WERI-Rb-1 (cell line): Measurements from ENCODE around the gene P4HB.
"Not testable (repeated sequence)": the region's sequence is repeated elsewhere in the genome, so short reads cannot be mapped to it uniquely, and the experiment has no call there.

ENCODE experiments used
- DNase-seq: peaks from one replicate; pipeline ENCODE4 v3.0.0-alpha.2; 2020
- H3K27ac ChIP-seq: fragments of 250-450 bp; sonication (Bioruptor Pico); 2 replicates; pipeline ENCODE4 v1.5.1; 2020; ENCODE audit warnings: mild to moderate bottlenecking, moderate library complexity
- H3K27me3 ChIP-seq: fragments of 250-450 bp; sonication (Bioruptor Pico); 2 replicates; pipeline ENCODE4 v1.5.1; 2021; ENCODE audit warnings: mild to moderate bottlenecking, low read depth, moderate library complexity; ENCODE audit not compliant: insufficient read depth, severe bottlenecking
- H3K36me3 ChIP-seq: fragments of 250-450 bp; sonication (Bioruptor Pico); 2 replicates; pipeline ENCODE4 v1.5.1; 2020; ENCODE audit warnings: mild to moderate bottlenecking, moderate library complexity
- H3K4me3 ChIP-seq: 2 replicates; pipeline ENCODE4 v1.5.1; 2011; ENCODE audit warnings: low read depth, mild to moderate bottlenecking, control low read depth, low read length
- H3K9me3 ChIP-seq: fragments of 250-450 bp; sonication (Bioruptor Pico); 2 replicates; pipeline ENCODE4 v1.5.1; 2021; ENCODE audit warnings: mild to moderate bottlenecking, moderate library complexity; ENCODE audit not compliant: severe bottlenecking
- CTCF ChIP-seq: IDR thresholded peaks from 2 replicates; pipeline ENCODE4 v1.5.1; 2011; ENCODE audit warnings: low read depth, mild to moderate bottlenecking, control low read depth, inconsistent platforms, low read length

The P4HB gene

GRCh38 chr17:81843713-81844326 lies 16.5 kb downstream of the P4HB start:
- DNase-seq = no peak
- Histone ChIP-seq H3K9me3 (no peaks in the 10 kb centered on the region), H3K27ac (peak overlapping the region; percentile 71), H3K27me3 (no peaks in the 10 kb centered on the region), H3K4me3 (no peak overlapping the region), H3K36me3 (peaks cover 67% of the 10 kb centered on the region)
- TF ChIP-seq CTCF = no peak

GRCh38 chr17:81842725-81843504 lies 17.4 kb downstream of the P4HB start:
- no peaks in the 10 kb centered on the region for H3K9me3 ChIP-seq
- no peak for DNase-seq
- H3K4me3 ChIP-seq = no peak overlapping the region
- H3K36me3 ChIP-seq = peaks cover 58% of the 10 kb centered on the region
- H3K27ac ChIP-seq = peak overlapping the region; percentile 71
- TF ChIP-seq CTCF = no peak
- no peaks in the 10 kb centered on the region for H3K27me3 ChIP-seq

DNA sequence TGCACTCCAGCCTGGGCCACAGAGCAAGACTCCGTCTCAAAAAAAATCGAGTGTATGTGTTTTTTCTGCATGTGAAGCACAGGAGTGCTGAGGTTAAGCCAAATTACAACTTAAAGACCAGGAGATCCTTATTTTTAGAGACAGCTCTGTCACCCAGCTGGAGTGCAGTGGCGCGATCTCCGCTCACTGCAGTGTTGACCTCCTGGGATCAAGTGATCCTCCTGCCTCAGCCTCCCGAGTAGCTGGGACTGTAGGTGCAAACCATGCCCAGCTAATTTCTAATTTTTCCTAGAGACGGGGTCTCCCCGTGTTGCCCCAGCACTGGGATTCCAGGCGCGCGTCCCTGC lies 18.0 kb downstream of the P4HB start:
- peak overlapping the region; percentile 71 for H3K27ac ChIP-seq
- TF ChIP-seq CTCF = no peak
- H3K27me3 ChIP-seq = no peaks in the 10 kb centered on the region
- no peak for DNase-seq
- no peaks in the 10 kb centered on the region for H3K9me3 ChIP-seq
- H3K4me3 ChIP-seq = no peak overlapping the region
- peaks cover 52% of the 10 kb centered on the region for H3K36me3 ChIP-seq

GRCh38 chr17:81841866-81842265 lies 18.5 kb downstream of the P4HB start:
- Histone ChIP-seq H3K27ac (peak overlapping the region; percentile 71), H3K4me3 (no peak overlapping the region)

GRCh38 chr17:81840826-81841778 lies 19.2 kb downstream of the P4HB start:
- Histone ChIP-seq H3K36me3 (peaks cover 40% of the 10 kb centered on the region), H3K27me3 (no peaks in the 10 kb centered on the region), H3K4me3 (no peak overlapping the region), H3K27ac (peak overlapping the region; percentile 71), H3K9me3 (no peaks in the 10 kb centered on the region)
- no peak for TF ChIP-seq CTCF
- DNase-seq = peak; percentile 49

More at GRCh38 chr17:81841866-81842265, 18.5 kb downstream of the P4HB start:
- Histone ChIP-seq H3K27me3 (no peaks in the 10 kb centered on the region), H3K36me3 (peaks cover 47% of the 10 kb centered on the region), H3K9me3 (no peaks in the 10 kb centered on the region)
- no peak for TF ChIP-seq CTCF
- DNase-seq = peak; percentile 60

- H3K4me3 ChIP-seq, H3K9me3 ChIP-seq, DNase-seq, H3K27me3 ChIP-seq, H3K27ac ChIP-seq: not testable (repeated sequence)
- H3K36me3 ChIP-seq = peaks cover 29% of the 10 kb centered on the region
Measured at GRCh38 chr17:81840059-81840458, 20.3 kb downstream of the P4HB start.
